KMS-11 (cell line): ENCODE measurements around the gene CACNB2.

Experiments used
- H2AFZ ChIP-seq: fragments of 200-600 bp; sonication (generic); 2 replicates; pipeline ENCODE4 v1.6.1; 2016; ENCODE audit warnings: antibody characterized with exemption, mixed run types, low read depth
- H3K27ac ChIP-seq: fragments of 200-600 bp; sonication (generic); 2 replicates; pipeline ENCODE4 v1.6.1; 2016; ENCODE audit warnings: mild to moderate bottlenecking, mixed run types
- H3K27me3 ChIP-seq: fragments of 200-600 bp; sonication (generic); 2 replicates; pipeline ENCODE4 v1.6.1; 2017; ENCODE audit warnings: mild to moderate bottlenecking, low read depth, mixed run types, moderate library complexity; ENCODE audit not compliant: insufficient read depth
- H3K36me3 ChIP-seq: fragments of 200-600 bp; sonication (generic); 2 replicates; pipeline ENCODE4 v1.6.1; 2017; ENCODE audit warnings: mild to moderate bottlenecking, mixed run types; ENCODE audit not compliant: insufficient read depth
- H3K4me1 ChIP-seq: fragments of 200-600 bp; sonication (generic); 2 replicates; pipeline ENCODE4 v1.6.1; 2016; ENCODE audit warnings: mild to moderate bottlenecking, low read depth, mixed run types; ENCODE audit not compliant: poor library complexity, severe bottlenecking
- H3K4me2 ChIP-seq: fragments of 200-600 bp; sonication (generic); 2 replicates; pipeline ENCODE4 v1.7.0; 2016; ENCODE audit warnings: mild to moderate bottlenecking, mixed run types
- H3K4me3 ChIP-seq: fragments of 200-600 bp; sonication (generic); IDR thresholded peaks from 2 replicates; pipeline ENCODE4 v1.6.1; 2017; ENCODE audit warnings: low read depth, low read length, mixed read lengths; ENCODE audit not compliant: insufficient read depth
- H3K79me2 ChIP-seq: fragments of 200-600 bp; sonication (generic); 2 replicates; pipeline ENCODE4 v1.6.1; 2016; ENCODE audit warnings: low read depth, mixed run types; ENCODE audit not compliant: insufficient read depth
- H3K9ac ChIP-seq: fragments of 200-600 bp; sonication (generic); 2 replicates; pipeline ENCODE4 v1.6.1; 2016; ENCODE audit warnings: mild to moderate bottlenecking, mixed run types
- H4K20me1 ChIP-seq: fragments of 200-600 bp; sonication (generic); 2 replicates; pipeline ENCODE4 v1.6.1; 2016; ENCODE audit warnings: mild to moderate bottlenecking, mixed run types; ENCODE audit not compliant: insufficient read depth
- CTCF ChIP-seq: fragments of 200-600 bp; sonication (generic); conservative IDR thresholded peaks from 2 replicates; pipeline ENCODE4 v1.6.1; 2017; ENCODE audit warnings: low read depth, mild to moderate bottlenecking, antibody characterized with exemption, low read length, moderate library complexity, mixed read lengths

The CACNB2 gene

GRCh38 chr10:18140149-18140956, at the start of gene CACNB2:
TSS of gene CACNB2 (plus strand) at chr10:18140424.
- no peak within 1 kb of the TSS for H3K4me3 ChIP-seq
- no peak within 1 kb of the TSS for H3K9ac ChIP-seq
- H3K36me3 ChIP-seq, result no peaks in the 10 kb centered on the region
- no peaks in the 10 kb centered on the region for H3K79me2 ChIP-seq
- no peaks in the 10 kb centered on the region for H4K20me1 ChIP-seq
- no peaks in the 10 kb centered on the region for H3K27me3 ChIP-seq
- H3K27ac ChIP-seq, result no peak within 1 kb of the TSS
- H2AFZ ChIP-seq, result no peak within 1 kb of the TSS
- no peaks in the 10 kb centered on the region for H3K4me1 ChIP-seq
- TF ChIP-seq CTCF, result no peak
- H3K4me2 ChIP-seq, result no peak within 1 kb of the TSS

DNA sequence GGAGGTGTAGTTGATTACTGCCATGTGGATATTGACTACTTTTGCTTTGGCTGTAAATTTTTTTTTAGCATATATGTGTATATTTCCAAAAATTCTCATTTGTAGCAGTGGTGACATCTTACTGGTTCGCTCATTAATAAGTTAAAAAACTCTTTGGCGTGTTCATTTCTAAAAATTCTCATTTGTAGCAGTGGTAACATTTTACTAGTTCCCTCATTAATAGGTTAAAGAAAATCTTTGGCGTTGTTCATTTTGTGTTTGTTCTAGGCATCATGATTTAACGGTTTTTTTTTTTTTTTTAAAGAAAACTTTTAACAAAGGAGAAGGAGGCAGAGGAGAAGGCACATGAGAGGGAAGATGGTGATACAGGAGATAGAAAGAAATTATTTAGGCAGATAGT, 45.9 kb upstream of the CACNB2 start:
- Histone ChIP-seq H3K4me3 (no peak overlapping the region), H3K9ac (no peak overlapping the region), H4K20me1 (no peaks in the 10 kb centered on the region), H3K36me3 (no peaks in the 10 kb centered on the region), H3K79me2 (no peaks in the 10 kb centered on the region), H3K27ac (no peak overlapping the region), H2AFZ (no peak overlapping the region), H3K4me1 (no peaks in the 10 kb centered on the region), H3K4me2 (no peak overlapping the region), H3K27me3 (no peaks in the 10 kb centered on the region)
- no peak for TF ChIP-seq CTCF

DNA sequence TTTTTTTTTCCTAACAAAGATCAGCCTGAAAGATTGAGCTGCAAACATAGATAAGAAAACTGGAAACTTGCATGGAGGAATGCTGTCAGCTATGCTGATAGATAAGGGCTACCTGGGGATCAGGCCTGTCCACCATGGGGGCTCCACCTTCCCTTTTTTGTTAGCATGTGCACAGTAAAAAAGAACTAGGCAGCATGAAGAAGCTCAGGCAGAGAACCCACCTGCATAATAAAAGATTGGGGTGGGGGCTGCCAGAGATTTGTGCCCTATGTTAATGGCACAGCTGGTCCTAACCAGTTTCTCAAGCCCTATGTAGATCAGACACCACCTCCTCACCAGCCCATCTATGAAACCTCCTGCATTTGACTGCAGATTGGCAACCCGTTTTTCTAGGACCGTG, 45.4 kb upstream of the CACNB2 start:
- Histone ChIP-seq H3K79me2 (no peaks in the 10 kb centered on the region), H4K20me1 (no peaks in the 10 kb centered on the region), H2AFZ (no peak overlapping the region), H3K9ac (no peak overlapping the region), H3K4me1 (peaks cover 2% of the 10 kb centered on the region), H3K4me3 (no peak overlapping the region), H3K27me3 (no peaks in the 10 kb centered on the region), H3K4me2 (no peak overlapping the region), H3K27ac (no peak overlapping the region), H3K36me3 (no peaks in the 10 kb centered on the region)
- no peak for TF ChIP-seq CTCF

GRCh38 chr10:18097524-18097923, 42.7 kb upstream of the CACNB2 start:
- peaks cover 11% of the 10 kb centered on the region for H3K4me1 ChIP-seq
- H3K4me2 ChIP-seq, result no peak overlapping the region
- H3K79me2 ChIP-seq, result no peaks in the 10 kb centered on the region
- H3K27me3 ChIP-seq, result no peaks in the 10 kb centered on the region
- no peak overlapping the region for H3K27ac ChIP-seq
- H3K9ac ChIP-seq, result no peak overlapping the region
- H3K36me3 ChIP-seq, result no peaks in the 10 kb centered on the region
- no peaks in the 10 kb centered on the region for H4K20me1 ChIP-seq
- H3K4me3 ChIP-seq, result no peak overlapping the region
- TF ChIP-seq CTCF, result no peak
- H2AFZ ChIP-seq, result no peak overlapping the region
